CD4-positive, alpha-beta T cell treated with Interleukin-15 for 4 hours (primary cell): Measurements from ENCODE around the gene CBLC.
A peak's percentile ranks its signal among the peaks of the same experiment; 100 is the strongest.

Experiments used
- DNase-seq: peaks from one replicate; pipeline ENCODE4 v3.0.0-alpha.2; 2020; ENCODE audit warnings: low spot score

The CBLC gene, protein sequence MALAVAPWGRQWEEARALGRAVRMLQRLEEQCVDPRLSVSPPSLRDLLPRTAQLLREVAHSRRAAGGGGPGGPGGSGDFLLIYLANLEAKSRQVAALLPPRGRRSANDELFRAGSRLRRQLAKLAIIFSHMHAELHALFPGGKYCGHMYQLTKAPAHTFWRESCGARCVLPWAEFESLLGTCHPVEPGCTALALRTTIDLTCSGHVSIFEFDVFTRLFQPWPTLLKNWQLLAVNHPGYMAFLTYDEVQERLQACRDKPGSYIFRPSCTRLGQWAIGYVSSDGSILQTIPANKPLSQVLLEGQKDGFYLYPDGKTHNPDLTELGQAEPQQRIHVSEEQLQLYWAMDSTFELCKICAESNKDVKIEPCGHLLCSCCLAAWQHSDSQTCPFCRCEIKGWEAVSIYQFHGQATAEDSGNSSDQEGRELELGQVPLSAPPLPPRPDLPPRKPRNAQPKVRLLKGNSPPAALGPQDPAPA

GRCh38 chr19:44777715-44778347 lies at the start of gene CBLC:
Gene CBLC, plus strand, starts transcription at chr19:44777890. Its CDS starts 42 bp downstream, at chr19:44777932.
- DNase-seq: no peak

DNA sequence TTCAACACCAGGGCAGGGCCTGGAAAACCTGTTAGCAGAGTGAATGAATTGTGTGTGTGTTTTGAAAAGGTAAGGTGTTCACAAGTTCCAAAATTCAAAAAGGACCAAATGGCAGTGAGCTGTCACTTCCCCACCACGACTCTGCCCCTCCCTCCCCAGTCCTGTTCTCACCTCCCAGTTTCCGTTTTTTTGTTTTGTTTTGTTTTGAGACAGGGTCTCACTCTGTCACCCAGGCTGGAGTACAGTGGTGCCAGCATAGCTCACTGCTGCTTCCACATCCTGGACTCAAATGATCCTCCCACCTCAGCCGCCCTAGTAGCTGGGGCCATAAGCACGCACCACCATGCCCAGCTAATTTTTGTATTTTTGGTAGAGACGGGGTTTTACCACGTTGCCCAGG lies 49.5 kb upstream of the CBLC start:
- no peak for DNase-seq

- no peak for DNase-seq
Observed at GRCh38 chr19:44729516-44730033, 48.1 kb upstream of the CBLC start.

- no peak for DNase-seq
Observed at GRCh38 chr19:44731081-44731480, 46.6 kb upstream of the CBLC start.

DNA sequence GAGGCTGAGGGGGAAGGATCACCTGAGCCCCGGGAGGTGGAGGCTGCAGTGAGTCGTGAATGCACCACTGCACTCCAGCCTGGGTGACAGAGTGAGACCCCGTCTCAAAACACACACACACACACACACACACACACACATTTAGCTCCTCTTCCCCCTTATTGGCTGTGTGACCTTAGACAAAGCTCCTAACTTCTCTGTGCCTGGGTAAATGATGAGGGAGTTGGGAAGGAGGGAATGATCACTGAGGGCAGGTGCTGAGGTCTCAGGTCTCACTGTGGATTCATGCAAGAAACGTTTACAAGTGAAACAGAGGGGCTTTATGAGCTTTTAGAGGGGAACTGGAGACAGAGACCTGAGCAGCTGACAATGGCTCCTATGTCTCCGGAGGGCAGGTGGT lies 46.1 kb upstream of the CBLC start:
- no peak for DNase-seq

DNA sequence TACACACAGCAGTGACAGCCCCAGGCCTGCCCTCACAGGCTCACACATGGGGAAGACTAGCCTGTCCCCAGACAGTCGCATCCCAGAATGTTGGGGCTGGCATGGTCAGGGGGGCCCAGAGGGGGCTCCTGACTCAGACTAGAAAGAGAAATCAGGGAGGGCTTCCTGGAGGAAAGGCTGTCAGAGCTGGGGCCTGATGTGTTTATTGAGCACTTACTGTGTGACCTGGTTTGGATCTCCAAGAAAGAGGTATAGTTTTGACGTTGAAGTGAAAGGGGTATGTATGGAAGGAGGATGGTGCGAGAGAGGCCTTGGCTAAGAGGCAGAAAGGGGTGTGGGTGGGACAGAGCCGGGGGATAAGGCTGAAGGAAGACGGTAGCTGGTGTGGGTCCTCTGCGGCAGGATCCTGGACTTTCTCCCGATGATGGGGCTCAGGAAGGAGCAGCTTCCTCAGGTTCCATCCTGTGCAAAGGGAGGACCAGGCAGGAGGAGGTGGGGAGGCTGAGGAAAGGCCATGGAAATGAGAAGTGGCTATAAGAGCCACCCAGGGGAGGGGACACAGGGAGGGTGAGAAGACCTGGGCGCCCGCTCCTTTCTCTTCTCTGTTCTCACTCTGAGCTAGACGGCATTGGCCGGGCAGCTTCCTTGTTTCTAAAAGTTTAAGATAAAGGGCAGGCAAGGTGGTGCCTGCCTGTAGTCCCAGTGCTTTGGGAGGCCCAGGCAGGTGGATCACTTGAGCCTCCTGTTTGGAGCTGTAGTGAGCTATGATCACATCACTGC lies 45.3 kb upstream of the CBLC start:
- DNase-seq: no peak

GRCh38 chr19:44734357-44734756 lies 43.3 kb upstream of the CBLC start:
- no peak for DNase-seq

- no peak for DNase-seq
Observed at GRCh38 chr19:44735011-44735410, 42.7 kb upstream of the CBLC start.

DNA sequence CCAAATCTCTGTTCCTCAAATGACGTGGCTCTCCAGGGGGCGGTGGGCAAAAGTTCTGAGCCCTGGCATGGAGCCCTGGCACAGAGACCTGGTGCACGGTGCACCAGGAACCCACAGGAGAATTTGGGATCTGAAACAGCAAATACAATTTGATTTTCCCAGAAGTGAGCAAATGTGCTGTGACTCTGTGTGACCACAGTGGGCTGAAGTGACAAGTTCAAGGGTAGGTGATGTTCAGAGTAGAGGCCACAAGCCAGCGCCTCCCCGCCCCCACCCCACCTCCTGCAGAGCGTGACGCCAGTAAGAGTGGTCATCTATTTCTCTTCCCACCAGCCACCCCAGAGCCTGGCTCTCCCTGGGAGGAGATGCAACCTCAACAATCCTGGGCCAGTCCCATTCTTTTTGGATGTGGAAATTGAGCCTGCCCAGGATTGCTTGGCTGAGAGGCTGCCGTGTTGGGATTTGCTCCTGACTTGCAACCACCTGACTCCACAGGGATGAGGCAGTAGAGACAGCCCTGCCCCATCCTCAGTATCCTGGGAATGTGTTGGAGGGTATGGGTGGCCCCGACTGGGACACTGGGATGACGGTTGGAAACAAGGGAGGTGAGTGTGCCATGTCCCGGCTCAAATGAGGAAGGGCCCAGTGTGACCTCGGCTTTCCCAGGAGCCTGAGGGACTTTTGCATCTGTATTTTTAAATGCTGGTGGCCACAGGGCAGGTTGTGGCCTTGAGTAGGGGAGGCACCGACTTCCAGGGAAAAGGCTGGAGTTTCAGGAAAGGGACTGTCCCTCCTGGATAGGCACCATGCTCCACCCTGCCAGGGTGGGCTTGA lies 40.2 kb upstream of the CBLC start:
- no peak for DNase-seq

DNA sequence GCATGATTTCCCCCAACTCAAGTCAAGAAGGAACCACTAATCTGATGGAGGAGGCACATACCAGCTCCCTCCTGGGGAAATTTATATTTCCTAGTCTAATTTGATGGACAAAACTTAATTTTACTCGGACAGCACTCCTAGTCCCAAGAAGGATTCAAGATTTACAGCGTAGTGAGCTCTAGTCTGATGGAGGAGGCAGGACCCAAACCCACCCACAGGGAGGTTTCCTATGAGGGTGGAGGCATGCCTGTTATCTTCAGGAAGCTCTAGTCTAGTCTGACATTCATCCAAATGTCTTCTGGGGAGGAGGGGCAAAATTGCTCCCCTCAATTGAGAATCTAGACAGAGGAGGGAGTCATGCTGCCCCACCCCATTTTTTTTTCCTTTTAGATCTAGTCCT lies 39.6 kb upstream of the CBLC start:
- DNase-seq: no peak

- no peak for DNase-seq
Observed at GRCh38 chr19:44738603-44739558, 38.8 kb upstream of the CBLC start.

DNA sequence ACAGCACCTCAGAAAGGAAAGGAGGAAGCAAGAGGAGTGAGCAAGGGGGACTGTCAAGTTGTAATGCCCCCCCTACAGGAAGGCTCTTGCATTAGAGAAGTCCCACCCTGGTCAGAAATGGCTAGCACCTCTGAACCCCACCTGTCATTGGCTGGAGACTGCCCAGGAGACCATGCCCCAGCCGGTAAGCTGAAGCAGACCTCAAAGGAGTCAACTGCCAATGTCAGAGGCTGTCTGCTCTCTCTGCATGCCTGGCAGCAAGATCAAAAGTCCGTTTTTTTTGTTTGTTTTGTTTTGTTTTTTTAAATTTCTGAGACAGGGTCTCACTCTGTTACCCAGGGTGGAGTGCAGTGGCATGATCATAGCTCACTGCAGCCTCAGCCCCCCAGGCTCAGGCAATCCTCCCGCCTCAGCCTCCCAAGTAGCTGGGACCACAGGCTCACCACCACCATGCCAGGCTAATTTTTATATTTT lies 37.3 kb upstream of the CBLC start:
- DNase-seq: no peak

DNA sequence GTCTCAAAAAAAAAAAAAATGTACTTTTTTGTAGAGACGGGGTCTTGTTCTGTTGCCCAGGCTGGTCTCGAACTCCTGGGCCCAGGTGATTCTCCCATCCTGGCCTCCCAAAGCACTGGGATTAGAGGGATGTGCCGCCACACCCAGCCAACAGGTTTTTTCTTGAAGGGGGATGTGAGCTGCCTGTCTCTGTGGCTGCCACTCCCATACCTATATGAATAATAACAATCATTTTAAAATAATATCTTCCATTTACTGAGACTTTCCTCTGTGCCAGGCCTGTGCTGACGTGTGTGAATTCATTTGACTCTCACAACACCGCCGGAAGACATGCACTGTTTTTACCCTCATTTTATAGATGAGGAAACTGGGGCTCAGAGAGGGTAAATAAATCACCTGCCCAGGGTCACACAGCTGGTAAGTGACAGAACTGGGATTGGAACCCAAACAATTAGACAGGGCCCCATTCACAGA lies 36.4 kb upstream of the CBLC start:
- DNase-seq: no peak

GRCh38 chr19:44741841-44742329 lies 35.8 kb upstream of the CBLC start:
- peak; percentile 17 for DNase-seq

GRCh38 chr19:44742330-44743061 lies 35.2 kb upstream of the CBLC start:
- no peak for DNase-seq

GRCh38 chr19:44744871-44745332 lies 32.8 kb upstream of the CBLC start:
- DNase-seq: no peak

- DNase-seq: no peak
Observed at GRCh38 chr19:44745341-44745831, 32.3 kb upstream of the CBLC start.

GRCh38 chr19:44745887-44746600 lies 31.6 kb upstream of the CBLC start:
- DNase-seq: no peak
